HFFc6 (cell line): Measurements from ENCODE around the gene TIRAP. TPM values are rescaled to one million over a fixed set of nuclear protein-coding genes. Genes with fewer than 3 reads are reported as not detected.

ENCODE experiments used
- DNase-seq: peaks from one replicate; pipeline ENCODE4 v3.0.0-alpha.2; 2018
- H3K27ac Mint-ChIP-seq: 2 replicates; pipeline ENCODE4 v1.8.0; 2020; ENCODE audit warnings: mild to moderate bottlenecking, mixed read lengths
- H3K27me3 Mint-ChIP-seq: 2 replicates; pipeline ENCODE4 v1.8.0; 2021; ENCODE audit warnings: mild to moderate bottlenecking, moderate library complexity, mixed read lengths; ENCODE audit not compliant: insufficient read depth
- H3K36me3 Mint-ChIP-seq: 2 replicates; pipeline ENCODE4 v1.8.0; 2021; ENCODE audit warnings: low read depth, mixed read lengths
- H3K4me1 Mint-ChIP-seq: 2 replicates; pipeline ENCODE4 v1.8.0; 2020; ENCODE audit warnings: low read depth, mixed read lengths
- H3K4me3 Mint-ChIP-seq: 2 replicates; pipeline ENCODE4 v1.8.0; 2020; ENCODE audit warnings: mild to moderate bottlenecking, moderate library complexity, mixed read lengths
- H3K9me3 Mint-ChIP-seq: 2 replicates; pipeline ENCODE4 v1.8.0; 2020; ENCODE audit warnings: mild to moderate bottlenecking, mixed read lengths
- total RNA-seq, 6 experiments: library from RNA; stranded (reverse); fragmentation: NEBNext Ultra II Directional; extraction: Animal tissue kit (Norgen Biotek cat#: 25700); gene quantifications; 2 replicates in 1 of 6; 3 replicates in 5 of 6; pipeline ENCODE4 v1.2.3, GENCODE V29; 2021
- TF ChIP-seq, protein P1 (sequence below): fragments of 200-600 bp; sonication (generic); IDR thresholded peaks from 2 replicates; pipeline ENCODE4 v1.5.0; 2021; ENCODE audit warnings: antibody characterized with exemption, mild to moderate bottlenecking

TIRAP gene
- total RNA-seq, 6 experiments from 2014 or later = 7.6 to 9.7 (median 8.2) TPM

DNA sequence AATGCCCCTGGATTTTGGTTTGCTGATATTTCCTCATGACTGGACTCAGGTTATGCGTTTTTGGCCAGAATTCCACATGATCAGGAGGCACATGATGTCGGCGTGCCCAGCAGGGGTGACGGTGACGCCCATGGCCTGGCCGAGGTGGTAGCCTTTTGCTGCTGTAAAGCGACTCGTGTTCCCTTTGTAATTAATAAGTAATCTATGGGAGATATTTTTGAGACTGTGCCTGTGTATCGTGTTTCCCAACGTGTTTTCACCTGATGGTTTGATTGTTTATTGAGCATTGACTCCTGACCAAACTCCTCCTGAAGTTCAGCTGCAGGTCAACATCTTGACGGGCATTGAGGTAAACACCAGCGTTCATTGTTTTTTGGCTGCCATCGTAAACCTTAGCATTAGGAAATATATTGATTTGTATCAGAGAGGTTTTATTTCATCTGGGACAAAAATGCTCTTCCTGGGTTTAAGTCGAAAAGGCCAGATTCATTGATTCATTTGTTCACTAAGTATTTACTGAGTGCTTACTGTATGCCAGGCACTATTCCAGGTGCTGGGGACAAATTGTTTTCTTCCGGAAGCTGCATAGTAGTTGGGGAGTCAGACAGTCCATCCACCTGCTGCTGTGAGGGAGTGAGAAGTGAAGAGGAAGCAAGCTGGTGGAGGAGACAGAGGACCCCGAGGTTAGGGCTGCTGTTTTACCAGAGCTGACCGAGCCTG is 44.5 kb downstream of the TIRAP start:
- Mint-ChIP-seq H3K9me3 (no peaks in the 10 kb centered on the region), H3K36me3 (no peaks in the 10 kb centered on the region), H3K4me3 (no peak overlapping the region), H3K27me3 (no peaks in the 10 kb centered on the region; the same call in 1 of the 2 replicates), H3K27ac (no peak overlapping the region), H3K4me1 (peaks cover 13% of the 10 kb centered on the region)
- no peak for DNase-seq
- TF ChIP-seq, protein P1, sequence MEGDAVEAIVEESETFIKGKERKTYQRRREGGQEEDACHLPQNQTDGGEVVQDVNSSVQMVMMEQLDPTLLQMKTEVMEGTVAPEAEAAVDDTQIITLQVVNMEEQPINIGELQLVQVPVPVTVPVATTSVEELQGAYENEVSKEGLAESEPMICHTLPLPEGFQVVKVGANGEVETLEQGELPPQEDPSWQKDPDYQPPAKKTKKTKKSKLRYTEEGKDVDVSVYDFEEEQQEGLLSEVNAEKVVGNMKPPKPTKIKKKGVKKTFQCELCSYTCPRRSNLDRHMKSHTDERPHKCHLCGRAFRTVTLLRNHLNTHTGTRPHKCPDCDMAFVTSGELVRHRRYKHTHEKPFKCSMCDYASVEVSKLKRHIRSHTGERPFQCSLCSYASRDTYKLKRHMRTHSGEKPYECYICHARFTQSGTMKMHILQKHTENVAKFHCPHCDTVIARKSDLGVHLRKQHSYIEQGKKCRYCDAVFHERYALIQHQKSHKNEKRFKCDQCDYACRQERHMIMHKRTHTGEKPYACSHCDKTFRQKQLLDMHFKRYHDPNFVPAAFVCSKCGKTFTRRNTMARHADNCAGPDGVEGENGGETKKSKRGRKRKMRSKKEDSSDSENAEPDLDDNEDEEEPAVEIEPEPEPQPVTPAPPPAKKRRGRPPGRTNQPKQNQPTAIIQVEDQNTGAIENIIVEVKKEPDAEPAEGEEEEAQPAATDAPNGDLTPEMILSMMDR = no peak

DNA sequence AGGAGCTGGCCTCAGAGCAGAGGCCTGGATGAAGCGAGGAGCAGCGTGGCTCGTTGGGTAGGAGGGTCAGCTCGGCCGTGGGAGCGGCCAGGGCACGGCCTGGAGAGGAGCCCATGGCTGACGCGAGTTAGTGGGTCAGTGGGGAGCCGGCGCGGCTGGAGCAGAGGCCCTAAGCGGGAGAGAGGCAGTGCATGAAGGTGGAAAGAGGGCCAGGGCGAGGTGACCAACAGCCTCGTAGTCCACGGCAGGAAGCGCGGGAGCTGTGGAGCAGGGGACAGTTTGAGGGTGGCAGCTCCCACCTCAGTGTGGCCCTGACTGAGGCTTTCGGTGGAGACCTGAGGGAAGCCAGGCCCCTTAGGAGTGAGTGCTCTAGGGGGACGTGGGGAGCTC is 45.1 kb downstream of the TIRAP start:
- no peaks in the 10 kb centered on the region for H3K9me3 Mint-ChIP-seq
- H3K36me3 Mint-ChIP-seq = no peaks in the 10 kb centered on the region
- no peak for DNase-seq
- no peak overlapping the region for H3K4me3 Mint-ChIP-seq
- TF ChIP-seq, protein P1 = no peak
- peaks cover 19% of the 10 kb centered on the region for H3K4me1 Mint-ChIP-seq
- no peak overlapping the region for H3K27ac Mint-ChIP-seq
- no peaks in the 10 kb centered on the region; the same call in 1 of the 2 replicates for H3K27me3 Mint-ChIP-seq

DNA sequence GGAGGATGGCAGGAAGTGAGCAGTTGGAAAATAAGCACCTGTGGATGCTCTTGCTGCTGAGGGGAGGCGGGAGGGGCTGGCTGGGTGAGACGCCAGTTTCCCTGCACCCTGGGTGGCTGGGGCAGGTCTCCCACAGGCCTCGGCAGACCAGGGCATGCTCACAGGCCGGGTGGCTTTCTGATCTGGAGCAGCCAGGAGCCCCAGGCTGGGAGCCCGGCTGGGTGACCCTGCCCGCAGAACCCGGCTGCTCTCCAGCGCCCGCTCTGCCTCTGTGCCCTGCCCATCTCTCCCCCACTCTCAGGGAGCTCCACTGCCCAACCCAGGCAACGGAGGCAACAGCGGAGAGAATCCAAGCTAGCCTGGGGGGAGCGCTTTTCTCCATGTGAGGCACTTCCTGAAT is 45.6 kb downstream of the TIRAP start:
- DNase-seq = no peak
- Mint-ChIP-seq H3K4me3 (no peak overlapping the region), H3K36me3 (no peaks in the 10 kb centered on the region), H3K27me3 (peaks cover 4% of the 10 kb centered on the region; the same call in 1 of the 2 replicates), H3K9me3 (no peaks in the 10 kb centered on the region), H3K4me1 (peaks cover 23% of the 10 kb centered on the region), H3K27ac (no peak overlapping the region)
- TF ChIP-seq, protein P1 = no peak

DNA sequence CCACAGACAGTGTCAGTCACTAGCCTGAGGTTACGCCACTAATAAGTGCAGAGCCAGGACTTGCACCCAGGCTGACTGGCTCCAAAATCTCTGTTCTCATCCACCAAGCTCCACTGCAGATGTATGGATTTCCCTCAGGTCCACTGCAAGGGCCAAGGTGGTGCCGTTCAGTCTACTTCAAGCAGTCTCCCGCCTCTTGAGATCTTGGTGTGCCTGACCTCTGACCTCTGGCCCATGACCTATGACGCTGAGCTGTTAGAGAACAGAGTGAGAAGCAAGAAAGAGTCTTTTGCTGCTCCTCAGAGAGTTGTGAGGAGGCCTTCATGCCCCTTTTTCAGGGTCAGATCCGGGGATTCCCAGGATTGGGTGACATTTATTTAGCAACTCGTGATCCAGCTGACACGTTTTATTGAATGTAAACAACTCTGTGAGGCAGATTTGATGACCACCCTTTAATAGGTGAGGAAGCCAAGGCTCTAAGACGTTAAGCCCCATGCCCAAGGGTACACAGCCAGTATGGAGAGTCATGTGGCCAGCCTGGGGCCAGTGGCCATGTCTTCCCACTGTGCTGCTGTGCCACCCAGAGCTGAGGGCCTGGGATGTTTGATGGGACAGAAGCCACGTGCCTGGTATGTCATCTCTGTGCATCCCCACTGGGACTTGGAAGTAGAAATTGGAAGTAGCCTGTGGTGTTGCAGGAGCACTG is 46.2 kb downstream of the TIRAP start:
- no peak overlapping the region for H3K27ac Mint-ChIP-seq

DNA sequence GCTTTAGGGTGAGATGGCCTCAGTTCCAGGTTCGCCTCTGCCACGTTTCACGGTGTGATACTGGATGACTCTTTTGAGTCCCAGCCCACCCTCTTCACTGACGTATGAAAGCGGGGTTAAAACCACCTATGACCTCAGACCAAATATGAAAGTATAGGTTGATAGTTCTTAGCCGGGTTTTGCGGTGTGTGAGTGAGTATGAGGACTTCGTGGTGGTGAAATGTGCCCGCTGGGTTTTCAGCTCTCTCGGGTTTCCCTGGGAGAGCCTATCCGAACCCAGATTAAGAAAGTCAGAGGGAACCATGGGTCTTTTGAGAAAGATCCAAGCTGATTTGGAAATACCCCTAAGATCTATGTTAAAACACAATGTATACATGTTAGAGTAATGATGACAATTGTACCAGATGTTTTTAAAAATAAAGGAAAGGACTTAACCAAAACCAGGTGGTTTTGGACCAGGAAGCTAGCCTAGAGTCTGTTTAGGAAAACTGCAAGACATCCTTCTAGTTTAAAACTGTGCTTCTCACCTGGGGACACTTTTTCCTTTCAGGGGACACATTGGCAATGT is 46.8 kb downstream of the TIRAP start:
- H3K36me3 Mint-ChIP-seq = no peaks in the 10 kb centered on the region
- no peak for DNase-seq
- no peak overlapping the region for H3K4me3 Mint-ChIP-seq
- H3K4me1 Mint-ChIP-seq = peaks cover 36% of the 10 kb centered on the region
- TF ChIP-seq, protein P1 = no peak
- no peaks in the 10 kb centered on the region for H3K9me3 Mint-ChIP-seq
- H3K27ac Mint-ChIP-seq = no peak overlapping the region
- H3K27me3 Mint-ChIP-seq = peaks cover 4% of the 10 kb centered on the region; the same call in 1 of the 2 replicates

More for the DNA sequence above, 46.2 kb downstream of the TIRAP start:
- no peak for DNase-seq
- Mint-ChIP-seq H3K9me3 (no peaks in the 10 kb centered on the region), H3K4me1 (peaks cover 30% of the 10 kb centered on the region), H3K36me3 (no peaks in the 10 kb centered on the region), H3K4me3 (no peak overlapping the region), H3K27me3 (peaks cover 4% of the 10 kb centered on the region; the same call in 1 of the 2 replicates)
- TF ChIP-seq, protein P1 = no peak
